H1 (cell line): Measurements from ENCODE around the gene ARHGDIG. TPM values are rescaled to one million over a fixed set of nuclear protein-coding genes. Genes with fewer than 3 reads are reported as not detected.

Experiments used
- ATF3 ChIP-seq: IDR thresholded peaks from 2 replicates; pipeline ENCODE4 v1.6.1; 2011; ENCODE audit warnings: low read depth, mild to moderate bottlenecking, low read length; ENCODE audit not compliant: insufficient read depth
- CHD7 ChIP-seq: fragments of 300-600 bp; sonication (generic); IDR thresholded peaks from 2 replicates; pipeline ENCODE4 v1.7.1; 2012; ENCODE audit warnings: low read length, moderate library complexity, mild to moderate bottlenecking, inconsistent platforms; ENCODE audit not compliant: insufficient replicate concordance
- EZH2 ChIP-seq: fragments of 200-600 bp; sonication (generic); IDR thresholded peaks from 2 replicates; pipeline ENCODE4 v1.7.1; 2012; ENCODE audit warnings: low read depth, mild to moderate bottlenecking, moderate library complexity, low read length, inconsistent platforms; ENCODE audit not compliant: severe bottlenecking
- KDM1A ChIP-seq: fragments of 200-600, 300-600 bp; sonication (generic); IDR thresholded peaks from 2 replicates; pipeline ENCODE4 v1.7.1; 2016; ENCODE audit warnings: mild to moderate bottlenecking, low read length, borderline replicate concordance
- POLR2AphosphoS5 ChIP-seq: IDR thresholded peaks from 2 replicates; pipeline ENCODE4 v1.6.1; 2011; ENCODE audit warnings: low read depth, low read length
- YY1 ChIP-seq: IDR thresholded peaks from 2 replicates; pipeline ENCODE4 v1.6.1; 2011; ENCODE audit warnings: low read depth, mild to moderate bottlenecking, low read length
- polyA plus RNA-seq, 7 experiments: library from polyadenylated mRNA; depleted of rRNA in 3 of 7; stranded (reverse) in 5 of 7; unstranded in 2 of 7; fragments of >200 nt in 5 of 7; fragments of 200-250 nt in 2 of 7; gene quantifications; 1 replicate in 5 of 7; 2 replicates in 1 of 7; 4 replicates in 1 of 7; pipeline versions ENCODE4 v1.2.1 to v1.2.3, GENCODE V29; 2011 to 2013; ENCODE audit warnings: missing spikeins in 2 of 7, mixed read lengths in 2 of 7
- total RNA-seq: library from RNA; stranded (reverse); fragmentation: NEBNext Ultra II Directional; extraction: Animal tissue kit (Norgen Biotek cat#: 25700); gene quantifications from 2 replicates; pipeline ENCODE4 v1.2.1, GENCODE V29; 2021

The ARHGDIG gene
- total and polyA plus RNA-seq, 2 of the 8 experiments (the other 6 are each of a cell fraction or from before 2014, with no cell fraction given): 1.2 to 2.9 TPM

- TF ChIP-seq KDM1A (no peak), EZH2 (no peak), POLR2AphosphoS5 (no peak), ATF3 (no peak), CHD7 (no peak), YY1 (no peak)
- TF ChIP-seq, all 59 proteins: peak for 0
Measured at GRCh38 chr16:279531-279930, 860 bp upstream of the ARHGDIG start (continued).
